Activated CD4-positive, alpha-beta T cell treated with anti-CD3 and anti-CD28 coated beads for 24 hours (primary cell): Measurements from ENCODE around the gene CTNNB1.

Experiments used
- DNase-seq, 2 donors: peaks; one replicate each; pipeline ENCODE4 v3.0.0-alpha.2; 2020; ENCODE audit warnings: low read depth in 2 of 2

CTNNB1 gene

GRCh38 chr3:41219424-41219823 lies 20.1 kb downstream of the CTNNB1 start:
- DNase-seq = no peak

- no peak for DNase-seq
These were observed 21.8 kb downstream of the CTNNB1 start for GRCh38 chr3:41220906-41221677.

GRCh38 chr3:41222012-41222411 lies 22.7 kb downstream of the CTNNB1 start:
- no peak for DNase-seq

- DNase-seq = no peak
These were observed 23.2 kb downstream of the CTNNB1 start for GRCh38 chr3:41222501-41222900.

GRCh38 chr3:41223078-41223477 lies 23.8 kb downstream of the CTNNB1 start:
- no peak for DNase-seq

- no peak for DNase-seq
These were observed 24.4 kb downstream of the CTNNB1 start for GRCh38 chr3:41223691-41224090.

- no peak for DNase-seq
These were observed 25.0 kb downstream of the CTNNB1 start for GRCh38 chr3:41224120-41224806.

GRCh38 chr3:41234823-41235721 lies 35.8 kb downstream of the CTNNB1 start:
- DNase-seq = no peak

- no peak for DNase-seq
These were observed 36.9 kb downstream of the CTNNB1 start for GRCh38 chr3:41236228-41236627.

- no peak for DNase-seq
These were observed 38.6 kb downstream of the CTNNB1 start for GRCh38 chr3:41237907-41238306.

GRCh38 chr3:41239587-41239986 lies 40.3 kb downstream of the CTNNB1 start:
- DNase-seq = no peak

- no peak for DNase-seq
These were observed 41.9 kb downstream of the CTNNB1 start for GRCh38 chr3:41241161-41241560.

- no peak for DNase-seq
These were observed 42.7 kb downstream of the CTNNB1 start for GRCh38 chr3:41241800-41242571.

- no peak for DNase-seq
These were observed 43.9 kb downstream of the CTNNB1 start for GRCh38 chr3:41243183-41243582.

GRCh38 chr3:41244620-41245336 lies 45.5 kb downstream of the CTNNB1 start:
- DNase-seq = no peak

GRCh38 chr3:41247055-41248004 lies 48.0 kb downstream of the CTNNB1 start:
- DNase-seq = no peak

- DNase-seq = no peak
These were observed 49.2 kb downstream of the CTNNB1 start for GRCh38 chr3:41248525-41248924.

GRCh38 chr3:41249318-41249717 lies 50.0 kb downstream of the CTNNB1 start:
- no peak for DNase-seq

GRCh38 chr3:41250825-41251224 lies 51.5 kb downstream of the CTNNB1 start:
- no peak for DNase-seq

GRCh38 chr3:41251593-41251992 lies 52.3 kb downstream of the CTNNB1 start:
- DNase-seq = no peak
